Suppressor macrophage treated with lipopolysaccharide for 4 hours (primary cell): ENCODE results near the gene HOXA11.

Source experiments
- DNase-seq: peaks from one replicate; pipeline ENCODE4 v3.0.0-alpha.2; 2020

HOXA11 gene

GRCh38 chr7:27179503-27180430, 5.3 kb downstream of the HOXA11 start:
- DNase-seq, result peak; percentile 85

DNA sequence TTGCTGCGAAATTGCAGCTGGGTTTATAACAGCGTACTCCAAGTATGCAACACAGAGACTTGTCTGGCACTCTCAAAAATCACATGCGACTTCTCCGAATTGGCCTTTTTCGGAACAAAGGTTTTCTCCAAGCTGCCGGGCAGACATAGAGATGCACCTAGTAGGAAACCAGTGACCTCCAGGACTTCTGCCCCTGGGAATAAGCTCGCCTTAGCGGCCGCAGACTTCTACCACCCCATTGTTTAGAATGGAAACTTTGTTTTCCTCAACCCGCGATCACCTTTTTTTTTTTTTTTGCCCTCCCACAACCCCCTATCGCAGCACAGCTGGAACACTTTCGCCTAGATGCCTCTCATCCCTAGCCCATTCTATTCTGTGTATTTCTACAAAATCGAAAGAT, 6.0 kb downstream of the HOXA11 start:
- DNase-seq, result no peak

DNA sequence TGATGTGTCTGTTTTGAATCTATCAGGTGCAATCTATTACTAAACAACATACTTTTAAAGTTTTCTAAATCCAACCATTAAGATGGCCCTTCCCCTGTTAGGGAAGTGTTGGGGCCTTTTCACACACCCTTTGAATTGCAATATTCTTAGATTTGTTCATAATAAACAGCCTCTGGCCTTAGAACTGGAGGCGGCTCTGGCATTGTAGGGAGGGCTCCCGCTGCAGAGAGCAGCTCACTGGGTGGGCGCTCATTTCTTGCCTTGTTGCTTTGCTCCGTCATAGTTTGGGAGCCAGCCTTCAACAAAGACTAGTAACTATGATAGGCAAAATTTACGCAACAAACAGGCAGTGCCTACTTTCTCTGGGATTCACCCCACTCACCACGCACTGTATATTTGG, 6.7 kb downstream of the HOXA11 start:
- no peak for DNase-seq

DNA sequence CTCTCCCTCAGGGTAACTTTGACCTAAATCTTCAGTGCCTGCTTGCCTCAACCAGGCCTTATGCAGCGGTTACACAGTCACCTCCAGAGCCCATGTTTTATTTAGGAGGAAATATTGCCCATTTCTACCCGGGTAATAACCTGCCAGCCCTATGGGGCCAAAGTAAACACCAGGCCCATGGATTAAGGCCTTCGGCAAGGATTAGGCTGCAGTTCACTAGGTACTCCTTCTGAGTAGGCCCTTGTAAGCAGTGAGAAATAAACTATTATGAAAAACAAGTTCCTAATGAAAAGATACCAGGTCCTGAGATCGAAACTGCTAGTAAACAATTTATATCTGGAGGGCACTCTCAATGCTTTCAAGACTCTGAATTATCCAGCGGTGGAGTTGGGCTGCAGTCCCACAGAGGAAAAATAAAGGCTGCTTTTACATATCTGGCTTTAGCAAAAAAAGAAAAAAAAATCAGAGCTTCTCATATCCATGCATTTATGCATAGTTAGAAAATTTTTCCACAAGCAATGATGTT, 7.2 kb downstream of the HOXA11 start:
- DNase-seq, result no peak

DNA sequence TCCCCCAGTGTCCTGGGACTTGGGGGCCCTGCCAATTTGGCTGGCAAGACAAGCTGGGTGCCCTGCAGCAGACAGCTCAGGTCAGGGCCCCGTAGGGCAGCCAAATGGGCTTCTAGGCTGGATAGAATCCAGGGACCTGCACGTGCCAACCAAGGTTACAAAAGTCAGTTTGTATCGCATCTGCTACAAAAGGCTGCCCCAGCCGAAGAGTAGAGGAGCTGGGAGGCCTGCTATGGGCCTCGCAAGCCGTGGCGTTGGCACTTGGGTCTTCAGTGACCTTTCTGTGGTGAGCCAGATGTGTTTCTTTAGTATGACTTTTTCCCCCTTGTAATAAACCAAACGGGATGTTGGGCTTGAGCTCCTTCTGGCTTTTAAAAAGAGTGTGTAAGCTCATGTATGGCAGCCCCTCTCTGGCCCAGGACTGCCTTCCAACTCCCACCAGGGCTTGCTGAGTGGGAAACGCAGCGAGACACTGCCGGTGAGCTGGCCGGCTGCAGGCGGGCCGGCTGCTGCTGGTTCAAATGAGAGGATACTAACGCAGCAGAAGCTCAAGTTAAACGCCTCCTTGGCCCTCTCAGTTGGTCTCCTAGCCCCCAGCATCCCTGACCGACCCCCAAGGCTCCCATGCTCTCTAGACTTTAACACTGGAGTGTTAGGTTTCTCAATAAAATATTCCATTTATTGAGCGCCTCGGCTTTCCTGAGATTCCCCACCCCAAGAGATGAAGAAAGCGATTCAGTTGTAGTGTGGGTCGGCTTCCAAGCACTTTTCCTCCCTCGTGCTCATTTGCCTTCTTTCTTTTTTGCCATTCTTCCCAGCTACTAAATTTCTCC, 7.9 kb downstream of the HOXA11 start:
- no peak for DNase-seq

DNA sequence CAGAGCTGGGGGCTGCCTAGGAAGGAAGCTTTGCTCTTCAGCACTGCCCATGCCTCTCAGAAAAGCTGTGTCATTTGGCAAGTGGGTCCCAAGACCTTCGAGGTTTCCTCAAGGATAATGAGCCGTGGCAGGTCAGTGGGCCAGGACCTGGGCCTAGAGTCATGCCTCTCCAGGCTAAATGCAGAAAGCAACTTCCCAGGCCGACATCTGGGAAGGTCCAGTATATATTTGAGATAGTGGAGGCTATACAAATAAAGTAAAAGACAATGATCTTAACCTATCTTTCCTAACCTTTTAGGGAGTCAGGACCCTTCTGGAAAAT, 8.5 kb downstream of the HOXA11 start:
- no peak for DNase-seq

GRCh38 chr7:27175626-27176523, 9.2 kb downstream of the HOXA11 start:
- no peak for DNase-seq

DNA sequence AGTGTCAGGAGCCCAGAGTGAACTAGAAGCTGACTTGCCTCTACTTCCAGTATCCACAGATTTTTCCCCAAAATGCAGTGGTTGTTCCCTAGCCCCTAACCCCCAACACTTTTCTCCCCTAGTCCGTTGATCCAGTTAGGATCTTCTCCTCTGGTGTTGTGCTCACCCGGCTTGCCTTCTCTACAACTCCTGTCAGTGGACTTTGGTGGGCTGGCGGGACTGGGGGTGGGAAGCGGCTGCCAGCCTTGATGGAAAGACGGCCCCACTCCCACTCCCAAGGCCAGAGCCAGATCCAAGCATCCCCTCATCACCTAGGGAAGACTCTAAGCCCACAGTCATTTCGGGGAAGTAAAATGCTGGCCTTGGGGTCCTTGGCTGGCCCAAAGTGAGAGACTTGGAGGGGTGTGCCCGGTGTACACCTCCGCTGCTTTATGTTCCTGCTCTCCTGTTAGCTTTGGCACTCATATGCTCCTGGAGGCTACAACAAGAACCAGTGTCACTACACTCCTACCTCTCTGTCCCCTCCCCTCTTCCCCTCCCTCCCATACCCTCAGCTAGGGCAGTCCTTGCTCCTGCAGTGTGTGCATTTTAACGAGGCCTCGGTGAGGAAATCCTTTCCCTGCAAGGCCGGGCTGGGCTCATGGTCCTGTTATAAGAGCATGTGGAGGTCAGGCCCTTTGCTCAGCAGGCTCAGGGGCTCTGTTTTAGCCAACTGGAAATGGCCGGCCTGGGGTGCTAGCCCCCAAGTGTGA, 10.0 kb downstream of the HOXA11 start:
- DNase-seq, result no peak

- no peak for DNase-seq
Measured at GRCh38 chr7:27173956-27174873, 10.8 kb downstream of the HOXA11 start, which contains the start of gene HOXA10. TSS of gene HOXA10 (minus strand) at chr7:27174320. CDS start at chr7:27174306, 14 bp downstream.

- peak; percentile 66 for DNase-seq
Measured at GRCh38 chr7:27173511-27173955, 11.5 kb downstream of the HOXA11 start.

DNA sequence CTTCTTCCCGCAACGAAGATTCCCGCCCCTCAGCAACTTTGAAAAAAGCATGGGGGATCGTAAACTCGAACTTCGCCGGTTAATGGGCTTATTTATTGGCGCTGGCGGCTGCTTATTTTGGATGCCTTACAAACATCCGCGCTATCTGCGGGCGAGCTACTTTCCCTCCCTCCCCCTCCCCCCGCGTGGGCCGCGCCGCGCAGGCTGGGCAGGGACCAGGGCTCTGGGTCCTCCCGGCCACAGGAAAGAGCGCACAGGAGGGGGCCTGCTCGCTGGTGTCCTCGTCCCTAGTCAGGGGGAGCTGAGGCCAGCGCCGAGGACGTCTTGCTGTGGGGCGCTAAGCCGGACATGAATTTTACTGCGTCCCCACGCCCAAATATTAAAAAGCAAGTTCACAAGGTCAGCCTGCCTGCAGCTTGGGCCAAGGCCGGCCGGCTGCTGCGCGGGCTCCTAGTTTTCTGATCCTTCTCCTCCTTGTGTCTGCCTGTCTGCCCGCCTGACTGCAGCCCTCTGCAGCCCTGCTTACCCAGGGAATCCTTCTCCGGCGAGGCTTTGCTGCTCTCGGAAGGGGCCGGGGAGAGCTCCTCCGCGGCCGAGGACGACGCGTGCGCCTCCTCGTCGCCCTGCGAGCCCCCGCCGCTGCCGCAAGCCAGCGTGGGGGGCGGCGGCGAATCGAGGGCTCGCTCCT, 12.1 kb downstream of the HOXA11 start:
- DNase-seq, result no peak

DNA sequence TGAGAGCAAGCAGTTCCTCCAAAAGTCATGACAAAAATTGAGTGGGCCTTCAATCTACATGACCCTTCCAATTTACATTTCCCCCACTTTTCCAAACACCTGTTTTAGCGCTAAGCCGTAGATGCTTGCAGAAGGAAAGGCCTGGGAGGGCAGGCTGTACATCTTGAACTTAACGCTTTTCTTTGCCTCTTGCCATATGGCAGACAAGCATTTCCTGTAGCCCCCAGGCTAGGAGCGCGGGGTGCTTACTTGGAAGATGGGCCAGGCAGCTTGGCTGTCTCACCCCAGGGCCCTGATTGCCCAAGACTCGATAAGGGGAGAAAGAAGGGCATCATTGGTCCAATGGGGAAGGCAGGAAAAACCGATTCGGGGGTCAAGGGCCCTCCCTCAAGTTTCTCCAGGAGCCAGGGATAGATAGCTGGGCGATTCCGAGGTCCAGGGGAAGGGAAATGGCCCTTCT, 12.7 kb downstream of the HOXA11 start:
- no peak for DNase-seq

DNA sequence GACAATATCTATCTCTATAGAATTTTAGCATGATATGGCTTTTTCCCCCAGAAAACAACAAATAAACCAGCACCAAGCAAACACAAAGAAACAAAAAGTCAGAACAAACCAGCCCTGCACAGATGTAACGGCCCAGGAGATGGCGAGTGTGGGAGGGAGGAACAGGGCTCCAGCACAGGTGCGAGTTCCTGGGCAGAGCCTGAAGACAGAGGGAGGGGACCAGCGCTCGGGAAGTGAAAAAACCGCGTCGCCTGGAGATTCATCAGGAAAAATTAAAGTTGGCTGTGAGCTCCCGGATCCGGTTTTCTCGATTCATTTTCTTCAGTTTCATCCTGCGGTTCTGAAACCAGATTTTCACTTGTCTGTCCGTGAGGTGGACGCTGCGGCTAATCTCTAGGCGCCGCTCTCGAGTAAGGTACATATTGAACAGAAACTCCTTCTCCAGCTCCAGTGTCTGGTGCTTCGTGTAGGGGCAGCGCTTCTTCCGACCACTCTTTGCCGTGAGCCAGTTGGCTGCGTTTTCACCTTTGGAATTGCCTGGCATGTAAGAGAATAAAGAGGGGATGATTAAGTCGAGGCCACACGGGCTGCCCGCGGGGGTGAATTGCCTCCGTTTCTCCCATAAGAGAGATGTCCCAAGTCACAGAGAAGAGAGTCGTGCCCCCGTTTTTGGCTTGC, 13.3 kb downstream of the HOXA11 start:
- DNase-seq, result no peak

GRCh38 chr7:27171325-27171636, 13.8 kb downstream of the HOXA11 start:
- DNase-seq, result no peak

- no peak for DNase-seq
Measured at GRCh38 chr7:27170426-27171324, 14.4 kb downstream of the HOXA11 start.

- DNase-seq, result no peak
Measured at GRCh38 chr7:27169658-27170425, 15.2 kb downstream of the HOXA11 start.

GRCh38 chr7:27168265-27168947, 16.6 kb downstream of the HOXA11 start:
- no peak for DNase-seq
